Rectal smooth muscle tissue (tissue), 1 donor: ENCODE data around the gene ITGB5.
A peak's percentile ranks its signal among the peaks of the same experiment; 100 is the strongest.

ENCODE experiments used
- H3K27ac ChIP-seq: one replicate; pipeline ENCODE4 v1.7.0; 2013; ENCODE audit warnings: low read depth, low read length, inconsistent platforms
- H3K27me3 ChIP-seq: one replicate; pipeline ENCODE4 v1.7.0; 2013; ENCODE audit warnings: low read length; ENCODE audit not compliant: control insufficient read depth, insufficient read depth
- H3K36me3 ChIP-seq: one replicate; pipeline ENCODE4 v1.7.0; 2013; ENCODE audit warnings: low read length; ENCODE audit not compliant: control insufficient read depth, insufficient read depth
- H3K4me1 ChIP-seq: one replicate; pipeline ENCODE4 v1.7.0; 2013; ENCODE audit warnings: low read length; ENCODE audit not compliant: control insufficient read depth, insufficient read depth
- H3K4me3 ChIP-seq: one replicate; pipeline ENCODE4 v1.7.0; 2013; ENCODE audit warnings: low read length
- H3K9ac ChIP-seq: one replicate; pipeline ENCODE4 v1.7.0; 2013; ENCODE audit warnings: low read length

The ITGB5 gene

DNA sequence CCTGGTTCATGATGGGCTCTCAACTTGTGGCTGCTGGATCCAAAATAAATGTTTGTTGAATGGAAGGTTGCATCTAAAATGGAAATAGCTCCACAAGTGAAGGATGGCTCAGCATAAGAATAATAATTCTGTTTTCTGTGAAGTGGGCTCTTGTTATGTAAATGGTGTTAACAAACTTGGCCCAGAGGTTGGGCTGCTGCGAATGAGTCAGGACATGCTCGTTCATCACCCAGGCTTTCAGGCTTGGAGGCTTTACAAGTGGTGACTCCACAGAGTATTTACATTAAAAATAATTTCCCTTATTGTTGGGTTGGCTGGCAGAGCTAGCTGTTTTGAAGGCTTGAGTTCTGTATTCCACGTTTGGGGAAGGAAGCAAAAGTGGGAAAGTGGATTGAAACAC lies 60.5 kb downstream of the ITGB5 start:
- Histone ChIP-seq H3K27ac (peak overlapping the region; percentile 83), H3K36me3 (peaks cover 2% of the 10 kb centered on the region), H3K4me1 (peaks cover 17% of the 10 kb centered on the region), H3K4me3 (peak overlapping the region; percentile 10), H3K27me3 (no peaks in the 10 kb centered on the region), H3K9ac (no peak overlapping the region)

DNA sequence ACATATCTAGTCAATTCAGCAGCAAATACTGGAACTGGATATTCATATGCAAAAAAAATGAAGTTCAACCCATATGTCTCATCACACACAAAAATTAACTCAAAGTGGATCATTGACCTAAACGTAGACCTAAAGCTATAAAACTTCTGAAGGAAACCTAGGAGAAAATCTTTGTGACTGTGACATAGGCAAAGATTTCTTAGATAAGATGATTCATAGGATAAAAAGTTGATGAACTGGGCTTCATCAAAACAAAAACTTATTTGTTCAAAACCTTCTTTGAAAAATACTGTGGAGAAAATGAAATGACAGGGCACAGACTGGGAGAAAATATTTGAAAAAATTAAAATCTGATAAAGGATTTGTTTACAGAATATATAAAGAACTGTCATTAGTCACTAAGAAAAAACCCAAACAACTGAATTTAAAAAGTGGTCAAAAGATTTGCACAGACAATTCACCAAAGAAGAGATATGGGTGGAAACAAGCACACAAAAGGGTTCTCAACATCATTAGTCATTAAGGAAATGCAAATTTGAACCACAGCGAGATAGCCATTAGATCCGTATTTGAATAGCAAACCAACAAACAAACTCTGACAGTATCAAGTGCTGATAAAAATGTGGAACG lies 62.8 kb downstream of the ITGB5 start:
- H3K36me3 ChIP-seq: peaks cover 2% of the 10 kb centered on the region
- H3K4me3 ChIP-seq: no peak overlapping the region
- no peak overlapping the region for H3K9ac ChIP-seq
- no peak overlapping the region for H3K27ac ChIP-seq
- no peaks in the 10 kb centered on the region for H3K27me3 ChIP-seq
- peaks cover 15% of the 10 kb centered on the region for H3K4me1 ChIP-seq

DNA sequence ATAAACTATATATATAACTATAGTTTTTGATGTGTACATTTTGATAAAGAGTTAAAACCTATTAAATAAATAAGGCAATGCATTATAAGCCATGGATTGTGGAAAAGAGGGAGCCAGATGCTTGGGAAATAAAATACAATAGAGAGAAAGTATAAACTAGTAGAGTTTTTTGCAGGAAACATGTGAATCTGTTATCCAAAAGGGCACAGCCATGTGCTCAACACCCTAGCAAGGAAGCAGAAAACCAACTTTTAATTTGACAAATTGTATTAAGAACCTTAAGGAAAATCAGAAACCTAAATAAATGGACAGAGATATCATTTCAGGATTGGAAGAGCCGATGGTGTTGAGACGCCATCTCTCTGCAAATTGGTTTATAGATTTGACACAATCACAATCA lies 63.5 kb downstream of the ITGB5 start:
- Histone ChIP-seq H3K4me1 (peaks cover 22% of the 10 kb centered on the region), H3K36me3 (peaks cover 2% of the 10 kb centered on the region), H3K27me3 (no peaks in the 10 kb centered on the region), H3K27ac (no peak overlapping the region), H3K9ac (no peak overlapping the region), H3K4me3 (no peak overlapping the region)

DNA sequence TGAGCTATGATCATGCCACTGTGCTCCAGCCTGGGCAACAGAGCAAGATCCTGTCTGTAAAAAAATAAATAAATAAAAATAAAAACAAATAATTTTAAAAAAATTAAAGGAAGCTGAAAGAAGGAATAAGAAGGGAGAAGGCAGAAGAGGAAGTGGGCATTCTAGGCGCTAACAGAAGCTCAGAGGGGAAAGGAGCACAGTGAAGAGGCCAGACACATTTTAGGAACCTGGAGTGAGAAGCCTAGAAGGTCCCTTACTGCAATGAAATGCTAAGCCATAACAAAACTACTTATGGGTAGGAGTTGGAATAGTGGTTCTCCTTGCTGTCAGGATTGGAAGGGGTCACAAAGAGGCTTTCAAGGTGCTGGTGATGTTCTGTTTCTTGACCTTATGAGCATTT lies 64.0 kb downstream of the ITGB5 start:
- Histone ChIP-seq H3K4me3 (no peak overlapping the region), H3K27me3 (no peaks in the 10 kb centered on the region), H3K27ac (no peak overlapping the region), H3K9ac (no peak overlapping the region), H3K36me3 (no peaks in the 10 kb centered on the region), H3K4me1 (peaks cover 23% of the 10 kb centered on the region)

DNA sequence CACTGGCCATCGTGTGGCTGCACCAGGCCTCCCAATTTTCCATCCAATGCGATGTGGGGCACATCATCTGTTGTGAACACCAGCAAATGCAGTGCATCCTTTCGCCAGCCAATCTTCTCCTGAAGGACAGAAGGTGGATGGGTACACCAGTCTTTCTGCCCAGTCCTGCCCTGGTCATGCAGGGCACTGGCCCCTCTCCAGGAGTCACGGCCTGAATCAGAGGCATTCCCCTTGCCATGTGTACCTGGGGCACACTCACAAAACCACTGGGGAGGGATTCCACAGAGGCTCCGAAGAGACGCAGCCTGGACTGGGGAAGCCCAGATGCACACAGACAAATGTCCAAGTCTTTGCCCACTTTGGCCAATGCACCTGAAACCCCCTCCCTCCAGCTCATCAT lies 65.8 kb downstream of the ITGB5 start:
- H3K36me3 ChIP-seq: peaks cover 7% of the 10 kb centered on the region
- peaks cover 10% of the 10 kb centered on the region for H3K4me1 ChIP-seq
- no peak overlapping the region for H3K27ac ChIP-seq
- H3K9ac ChIP-seq: no peak overlapping the region
- H3K4me3 ChIP-seq: no peak overlapping the region
- H3K27me3 ChIP-seq: no peaks in the 10 kb centered on the region

DNA sequence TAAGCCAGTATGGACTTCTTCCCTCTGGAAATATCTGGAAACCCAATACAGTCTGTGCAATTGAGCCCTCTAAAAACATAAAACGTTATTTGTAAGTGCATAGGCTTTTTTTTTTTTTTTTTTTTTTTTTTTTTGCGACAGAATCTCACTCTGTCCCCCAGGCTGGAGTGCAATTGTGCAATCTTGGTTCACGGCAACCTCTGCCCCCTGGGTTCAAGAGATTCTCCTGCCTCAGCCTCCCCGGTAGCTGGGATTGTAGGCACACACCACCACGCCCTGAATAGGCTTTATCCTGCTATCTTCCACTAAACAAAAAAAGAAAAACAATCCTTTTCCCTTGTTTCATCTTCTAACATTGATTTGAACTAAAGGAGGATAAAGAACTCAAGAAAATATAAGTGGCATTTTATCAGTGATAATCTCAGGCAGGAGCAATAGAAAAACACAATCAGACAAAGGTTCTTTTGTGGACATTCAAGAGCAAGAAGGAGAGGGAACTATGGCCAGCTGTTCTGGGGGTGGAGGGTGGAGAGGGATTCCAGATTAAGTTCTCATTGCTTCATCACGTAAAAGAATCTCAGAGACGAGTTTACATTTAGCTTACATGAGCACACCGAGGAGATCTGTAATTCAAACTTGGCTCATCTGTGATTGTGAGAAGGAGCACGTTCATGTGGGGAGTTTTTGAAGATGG lies 68.6 kb downstream of the ITGB5 start:
- Histone ChIP-seq H3K9ac (no peak overlapping the region), H3K27ac (peak overlapping the region; percentile 32), H3K4me1 (peaks cover 8% of the 10 kb centered on the region), H3K27me3 (no peaks in the 10 kb centered on the region), H3K36me3 (peaks cover 9% of the 10 kb centered on the region), H3K4me3 (no peak overlapping the region)

DNA sequence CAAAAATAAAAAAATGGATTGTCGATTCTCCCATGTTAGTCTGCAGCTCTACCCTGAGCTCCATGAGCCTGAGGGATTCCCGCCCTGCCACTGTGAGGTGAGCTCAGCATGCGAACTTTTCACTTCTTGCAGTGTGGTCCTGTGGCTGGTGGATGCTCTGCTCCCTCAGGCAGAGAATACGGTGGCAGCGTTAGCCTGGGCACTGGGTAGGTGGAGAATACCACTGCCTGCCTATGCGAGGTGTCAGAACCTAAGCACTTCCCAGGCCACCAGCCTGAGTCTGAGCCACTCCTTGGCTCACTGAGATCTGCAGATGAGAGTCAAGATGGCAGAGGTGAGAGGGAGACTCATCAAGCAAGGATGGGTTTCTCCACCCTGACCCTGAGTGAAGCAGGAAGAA lies 70.1 kb downstream of the ITGB5 start:
- peaks cover 23% of the 10 kb centered on the region for H3K4me1 ChIP-seq
- no peak overlapping the region for H3K27ac ChIP-seq
- H3K9ac ChIP-seq: no peak overlapping the region
- no peak overlapping the region for H3K4me3 ChIP-seq
- no peaks in the 10 kb centered on the region for H3K27me3 ChIP-seq
- peaks cover 9% of the 10 kb centered on the region for H3K36me3 ChIP-seq

DNA sequence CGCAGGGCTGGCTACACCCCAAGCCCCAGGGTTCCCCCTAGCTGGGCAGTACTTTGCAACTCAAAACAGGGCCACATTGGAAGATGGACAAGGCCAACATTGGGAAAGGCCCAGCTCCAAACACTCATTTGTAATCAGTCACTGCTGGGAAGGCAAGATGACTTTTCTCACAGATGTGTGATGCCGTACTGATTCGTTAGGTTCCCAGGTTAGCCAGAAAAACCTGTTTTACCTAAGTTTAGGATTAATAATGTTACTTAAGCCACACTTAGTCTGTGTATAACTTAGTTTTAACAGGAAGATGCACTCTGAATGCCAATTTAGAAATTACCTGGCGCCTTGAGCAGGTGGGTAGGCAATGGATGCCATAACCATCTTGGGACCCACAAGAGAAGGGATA lies 71.0 kb downstream of the ITGB5 start:
- H3K9ac ChIP-seq: no peak overlapping the region
- peaks cover 25% of the 10 kb centered on the region for H3K4me1 ChIP-seq
- H3K4me3 ChIP-seq: no peak overlapping the region
- H3K36me3 ChIP-seq: peaks cover 9% of the 10 kb centered on the region
- H3K27me3 ChIP-seq: no peaks in the 10 kb centered on the region
- H3K27ac ChIP-seq: no peak overlapping the region

DNA sequence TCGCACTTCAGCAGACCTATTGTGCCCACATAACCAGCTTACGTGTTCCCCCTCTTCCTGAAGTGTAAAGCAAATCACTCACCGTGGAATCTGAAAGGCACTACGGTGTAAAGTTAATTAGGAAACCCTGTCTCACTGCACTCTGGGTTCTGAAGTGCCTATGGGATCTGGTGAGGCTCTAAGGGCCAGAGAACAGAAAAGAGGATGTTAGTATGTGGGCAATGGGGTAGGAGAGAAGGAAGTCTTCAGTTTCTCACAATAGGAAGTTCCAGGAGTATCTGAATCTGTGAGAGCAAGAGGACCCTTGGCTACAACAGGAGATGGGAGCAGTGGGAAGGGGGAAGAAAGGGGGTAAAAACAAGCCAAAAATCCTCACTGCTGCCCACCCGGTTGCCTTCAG lies 71.4 kb downstream of the ITGB5 start:
- no peak overlapping the region for H3K4me3 ChIP-seq
- H3K36me3 ChIP-seq: peaks cover 9% of the 10 kb centered on the region
- no peak overlapping the region for H3K9ac ChIP-seq
- no peak overlapping the region for H3K27ac ChIP-seq
- peaks cover 27% of the 10 kb centered on the region for H3K4me1 ChIP-seq
- H3K27me3 ChIP-seq: no peaks in the 10 kb centered on the region

DNA sequence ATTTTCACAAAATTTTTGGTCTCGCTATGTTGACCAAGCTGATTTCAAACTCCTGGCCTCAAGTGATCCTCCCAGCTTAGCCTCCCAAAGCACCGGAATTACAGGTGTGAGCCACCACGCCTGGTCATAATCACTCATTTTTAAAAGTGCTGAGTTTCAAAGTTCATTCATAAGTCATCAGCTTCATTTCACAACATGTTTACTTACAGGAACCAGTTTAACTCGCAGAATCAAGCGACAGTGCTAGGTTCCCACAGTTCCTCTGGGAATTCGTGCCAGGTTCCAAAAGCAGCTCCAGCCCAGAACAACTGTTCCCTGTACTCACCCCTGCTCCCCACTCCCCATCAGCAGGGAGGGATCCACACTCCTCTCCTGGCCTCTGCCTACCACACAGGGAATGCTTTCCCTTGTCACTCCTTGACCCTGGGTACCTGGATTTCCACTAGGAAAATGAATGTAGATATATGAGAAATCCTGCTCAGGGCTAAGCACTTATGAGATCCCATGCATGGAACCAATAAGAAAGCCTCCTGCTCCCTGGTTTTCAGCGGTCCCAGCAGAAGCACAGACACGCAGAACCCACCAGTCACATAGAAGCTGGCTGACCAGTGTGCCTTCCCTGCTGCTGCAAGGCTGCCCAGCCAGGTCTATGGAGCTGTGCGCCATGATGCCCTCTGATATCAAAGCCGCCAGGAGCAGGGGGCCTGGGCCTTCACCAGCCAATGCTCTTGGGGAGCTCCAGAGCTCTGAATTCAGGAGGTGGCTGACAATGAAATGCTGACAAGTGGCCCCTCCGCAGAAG lies 72.3 kb downstream of the ITGB5 start:
- H3K9ac ChIP-seq: no peak overlapping the region
- no peak overlapping the region for H3K27ac ChIP-seq
- H3K27me3 ChIP-seq: no peaks in the 10 kb centered on the region
- peaks cover 9% of the 10 kb centered on the region for H3K36me3 ChIP-seq
- H3K4me3 ChIP-seq: no peak overlapping the region
- H3K4me1 ChIP-seq: peaks cover 28% of the 10 kb centered on the region

DNA sequence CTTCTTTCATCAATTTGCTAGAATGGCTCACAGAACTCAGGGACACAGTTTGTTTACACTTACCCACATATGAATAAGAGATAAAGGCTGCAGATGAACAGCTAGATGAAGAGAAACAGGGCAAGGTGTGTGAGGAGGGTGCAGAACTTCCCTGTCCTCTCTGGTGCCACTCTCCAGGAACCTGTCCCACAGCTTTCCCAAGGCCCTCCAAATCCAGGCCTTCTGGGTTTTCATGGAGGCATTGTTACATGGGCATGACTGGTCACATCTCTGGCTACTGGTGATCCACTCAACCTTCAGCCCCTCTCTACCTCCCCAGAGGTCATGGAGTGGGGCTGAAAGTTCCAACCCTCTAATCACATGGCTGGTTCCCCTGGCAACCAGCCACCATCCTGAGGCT lies 73.6 kb downstream of the ITGB5 start:
- no peak overlapping the region for H3K9ac ChIP-seq
- peak overlapping the region; percentile 78 for H3K27ac ChIP-seq
- H3K4me3 ChIP-seq: no peak overlapping the region
- no peaks in the 10 kb centered on the region for H3K27me3 ChIP-seq
- H3K36me3 ChIP-seq: peaks cover 9% of the 10 kb centered on the region
- peaks cover 20% of the 10 kb centered on the region for H3K4me1 ChIP-seq

DNA sequence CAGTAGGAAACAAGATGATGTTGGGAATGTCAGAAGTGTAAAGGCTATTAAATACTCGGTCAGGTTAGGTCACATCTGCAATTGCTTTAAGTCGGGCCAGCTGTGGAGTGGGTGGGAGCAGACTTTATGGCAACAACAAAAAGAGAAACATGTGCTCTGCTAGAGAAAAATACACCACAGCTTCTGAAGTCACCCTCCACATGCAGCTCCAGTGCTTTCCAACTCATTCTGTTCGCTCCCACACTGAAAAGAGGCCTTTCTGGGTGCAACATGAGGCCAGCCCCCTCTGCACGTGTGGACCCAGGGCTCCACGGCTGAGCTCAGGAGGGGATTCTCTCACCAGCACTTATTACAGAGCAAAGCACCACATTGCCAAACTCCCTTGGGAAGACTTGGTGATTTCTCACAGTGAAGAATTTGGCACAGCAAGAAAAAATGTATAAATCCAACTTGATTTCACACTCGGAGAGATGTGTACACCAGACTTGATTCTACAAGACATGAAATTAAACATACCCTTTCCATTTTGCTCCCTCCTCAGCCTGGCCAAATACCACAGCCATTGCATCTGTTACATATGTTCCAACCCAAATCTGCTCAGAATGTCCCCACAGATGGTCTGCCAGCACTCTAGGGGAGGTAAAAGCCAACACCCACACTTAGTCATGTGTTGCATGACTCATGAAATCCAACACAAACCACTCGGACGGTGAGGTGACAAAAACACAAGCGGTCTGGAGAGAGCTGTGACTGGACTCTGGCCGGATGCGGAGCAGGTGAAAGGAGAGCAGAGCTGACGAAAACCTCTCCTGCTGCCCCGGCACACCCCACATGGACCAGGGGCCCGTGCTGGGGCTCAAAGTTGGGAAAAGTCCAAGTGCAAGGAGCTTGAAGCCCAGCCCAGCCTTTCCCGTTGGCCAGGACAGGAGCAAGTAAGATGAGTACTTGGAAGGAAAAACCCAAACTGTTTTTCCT lies 74.6 kb downstream of the ITGB5 start:
- Histone ChIP-seq H3K27ac (peak overlapping the region; percentile 78), H3K4me3 (no peak overlapping the region), H3K9ac (no peak overlapping the region), H3K36me3 (peaks cover 9% of the 10 kb centered on the region), H3K27me3 (no peaks in the 10 kb centered on the region), H3K4me1 (peaks cover 20% of the 10 kb centered on the region)
